CD8-positive, alpha-beta memory T cell (primary cell): ENCODE results near the gene CKMT2. TPM values are rescaled to one million over a fixed set of nuclear protein-coding genes. Genes with fewer than 3 reads are reported as not detected.

Experiments
- CTCF ChIA-PET: fragments of 350-600 bp; sonication (Branson Sonifier 250); formaldehyde crosslinking; loops from one replicate; lab custom pipeline; 2021; ENCODE audit warnings: antibody characterized with exemption; lab: Charles Lee
- POLR2A ChIA-PET: fragments of 350-600 bp; sonication (Branson Sonifier 250); formaldehyde crosslinking; loops from one replicate; lab custom pipeline; 2021; ENCODE audit warnings: antibody characterized with exemption; lab: Charles Lee
- DNase-seq, 5 donors: peaks; one replicate each; pipeline versions ENCODE4 v3.0.0 to v3.0.0-alpha.2; 2020 to 2022; ENCODE audit warnings: mixed read lengths in 1 of 5
- H3K27ac ChIP-seq: one replicate; pipeline ENCODE4 v1.7.0; 2013; ENCODE audit warnings: low read depth, mild to moderate bottlenecking, low read length, moderate library complexity
- H3K27me3 ChIP-seq: 2 replicates; pipeline ENCODE4 v1.7.0; 2013; ENCODE audit warnings: low read length, mild to moderate bottlenecking; ENCODE audit not compliant: insufficient read depth, poor library complexity, severe bottlenecking
- H3K36me3 ChIP-seq: 2 replicates; pipeline ENCODE4 v1.7.0; 2013; ENCODE audit warnings: mild to moderate bottlenecking, low read length, moderate library complexity; ENCODE audit not compliant: insufficient read depth
- H3K4me1 ChIP-seq: 2 replicates; pipeline ENCODE4 v1.7.0; 2013; ENCODE audit warnings: mild to moderate bottlenecking, low read length, moderate library complexity; ENCODE audit not compliant: insufficient read depth
- H3K4me3 ChIP-seq: 2 replicates; pipeline ENCODE4 v1.7.0; 2013; ENCODE audit warnings: mild to moderate bottlenecking, low read length
- H3K9me3 ChIP-seq: 2 replicates; pipeline ENCODE4 v1.7.0; 2013; ENCODE audit warnings: mild to moderate bottlenecking, low read length
- H3K27ac Mint-ChIP-seq, 8 donors: one replicate each; pipeline ENCODE4 v1.8.0; 2020 to 2021; ENCODE audit warnings: mixed read lengths in 8 of 8, mild to moderate bottlenecking in 6 of 8, inconsistent platforms in 3 of 8, moderate library complexity in 3 of 8
- H3K27me3 Mint-ChIP-seq, 2 donors: one replicate each; pipeline ENCODE4 v1.8.0; 2020 to 2021; ENCODE audit warnings: mixed read lengths in 2 of 2, mild to moderate bottlenecking in 1 of 2, moderate library complexity in 1 of 2
- H3K36me3 Mint-ChIP-seq, 3 donors: one replicate each; pipeline ENCODE4 v1.8.0; 2020 to 2021; ENCODE audit warnings: mixed read lengths in 3 of 3, inconsistent platforms in 1 of 3, mild to moderate bottlenecking in 1 of 3
- H3K4me1 Mint-ChIP-seq, 3 donors: one replicate each; pipeline ENCODE4 v1.8.0; 2020 to 2021; ENCODE audit warnings: mixed read lengths in 3 of 3, inconsistent platforms in 1 of 3, mild to moderate bottlenecking in 1 of 3
- H3K4me3 Mint-ChIP-seq, 7 donors: one replicate each; pipeline ENCODE4 v1.8.0; 2020 to 2021; ENCODE audit warnings: mixed read lengths in 7 of 7, mild to moderate bottlenecking in 6 of 7, moderate library complexity in 4 of 7, inconsistent platforms in 2 of 7
- H3K9me3 Mint-ChIP-seq, 5 donors: one replicate each; pipeline ENCODE4 v1.8.0; 2020 to 2022; ENCODE audit warnings: mixed read lengths in 5 of 5, mild to moderate bottlenecking in 3 of 5, moderate library complexity in 2 of 5, inconsistent platforms in 1 of 5
- polyA plus RNA-seq: library from polyadenylated mRNA; unstranded; fragments of 300-500 nt; fragmentation: Illumina TruSeq; gene quantifications from one replicate; pipeline ENCODE4 v1.2.3, GENCODE V29; 2021
- total RNA-seq, 2 experiments: library from RNA; stranded (reverse); gene quantifications; one replicate each; pipeline ENCODE4 v1.2.3, GENCODE V29; 2021

Gene CKMT2
- total and polyA plus RNA-seq, 3 experiments from 2014 or later, result not detected

DNA sequence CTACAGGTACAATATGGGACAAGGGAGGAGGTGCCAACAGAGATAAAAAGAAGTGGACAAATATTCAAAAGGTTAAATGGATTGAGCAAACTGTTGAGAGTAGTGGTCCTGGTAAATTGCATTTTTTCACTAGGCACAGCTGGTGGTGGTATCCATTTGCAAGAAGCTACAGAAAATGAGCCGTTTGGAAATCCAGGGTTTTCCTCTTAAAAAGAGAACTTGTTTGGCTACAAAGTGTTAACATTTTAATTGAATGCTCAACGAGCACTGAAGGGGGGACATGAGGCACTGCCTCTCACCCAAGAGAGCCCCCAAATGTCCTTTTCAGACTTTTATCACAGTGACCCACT is 67.8 kb downstream of the CKMT2 start:
- no peak for DNase-seq
- Histone ChIP-seq H3K36me3 (no peaks in the 10 kb centered on the region), H3K27me3 (no peaks in the 10 kb centered on the region), H3K27ac (peak overlapping the region; percentile 90), H3K4me1 (peaks cover 28% of the 10 kb centered on the region), H3K9me3 (no peaks in the 10 kb centered on the region), H3K4me3 (peak overlapping the region; percentile 68)
- H3K27ac Mint-ChIP-seq, result peak overlapping the region; percentile 78 to 100 (median 98)
- no peaks in the 10 kb centered on the region for H3K27me3 Mint-ChIP-seq
- ChIA-PET POLR2A (interaction anchor here (1.1 to 1.6 kb wide), 2 partner anchors 560 to 671 kb away, joined by 3 to 5 read pairs; partner anchors contain the start of gene ATG10), CTCF (interaction anchor here (1.0 kb wide), 1 partner anchor 978 kb away, joined by 3 read pairs; the partner anchor contains the start of gene RPS23)
- peak overlapping the region; percentile 88 to 96 (median 94) for H3K4me3 Mint-ChIP-seq
- H3K9me3 Mint-ChIP-seq, result no peaks in the 10 kb centered on the region
- H3K36me3 Mint-ChIP-seq, result peaks cover 0 to 19% (median 0%) of the 10 kb centered on the region in 3 donors
- peaks cover 42 to 63% (median 52%) of the 10 kb centered on the region in 3 donors for H3K4me1 Mint-ChIP-seq

DNA sequence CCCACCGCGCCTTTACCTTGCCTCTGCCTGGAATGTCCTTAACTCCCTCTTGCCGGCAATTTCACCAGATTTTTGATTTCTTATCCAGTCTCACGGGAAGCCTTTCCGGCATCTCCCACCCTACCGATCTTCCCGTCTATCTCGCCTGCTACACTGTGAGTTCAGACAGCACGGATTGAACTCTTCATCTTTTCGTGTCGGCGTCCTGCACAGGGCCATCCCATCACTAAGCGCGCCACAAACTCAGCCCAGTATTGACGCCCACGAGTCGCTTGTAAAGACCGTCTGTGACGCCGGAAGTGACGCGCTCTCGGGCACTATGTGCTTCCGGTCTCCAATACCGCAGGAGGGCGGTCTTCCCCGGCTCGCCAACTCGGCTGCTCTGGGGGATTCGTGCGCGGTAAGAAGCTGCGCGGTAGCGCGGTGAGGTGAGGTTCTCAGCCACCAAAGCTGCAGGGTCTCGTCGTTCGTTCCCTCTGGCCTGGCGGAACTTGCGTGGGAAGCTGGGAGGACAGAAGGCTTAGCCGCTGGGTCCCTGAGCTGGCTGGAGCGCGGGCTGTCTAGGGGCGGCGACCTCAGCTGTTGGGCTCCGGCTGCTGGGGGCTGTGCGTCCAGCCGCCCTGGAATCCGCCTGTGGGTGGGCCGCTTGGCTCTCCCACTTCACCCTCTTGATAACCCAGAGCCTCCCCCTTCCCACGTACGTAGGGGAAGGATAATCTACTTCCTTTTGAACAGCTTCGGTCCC is 68.3 kb downstream of the CKMT2 start, which contains the start of gene ZCCHC9:
Gene ZCCHC9 (plus strand): TSS at position 317 of the 745 bp plus-strand sequence. CDS start 3,171 bp downstream, outside the sequence.
- peak; percentile 88 to 96 (median 91) for DNase-seq
- Histone ChIP-seq H3K4me1 (peaks cover 28% of the 10 kb centered on the region), H3K36me3 (no peaks in the 10 kb centered on the region), H3K4me3 (peak within 1 kb of the TSS; percentile 68), H3K27ac (peak within 1 kb of the TSS; percentile 90), H3K27me3 (no peaks in the 10 kb centered on the region), H3K9me3 (no peaks in the 10 kb centered on the region)
- peaks cover 42 to 63% (median 52%) of the 10 kb centered on the region in 3 donors for H3K4me1 Mint-ChIP-seq
- ChIA-PET CTCF (interaction anchor here (0.8 to 1.0 kb wide), 2 partner anchors 58 to 977 kb away, joined by 3 read pairs; partner anchors contain the start of gene RPS23), POLR2A (interaction anchor here (0.7 to 1.6 kb wide), 4 partner anchors 560 to 977 kb away, joined by 3 to 5 read pairs (median 4); partner anchors contain the start of genes ATG10 and RPS23)
- H3K27me3 Mint-ChIP-seq, result no peaks in the 10 kb centered on the region
- peak within 1 kb of the TSS; percentile 88 to 96 (median 94) for H3K4me3 Mint-ChIP-seq
- peaks cover 0 to 19% (median 0%) of the 10 kb centered on the region in 3 donors for H3K36me3 Mint-ChIP-seq
- H3K27ac Mint-ChIP-seq, result peak within 1 kb of the TSS; percentile 78 to 100 (median 98)
- no peaks in the 10 kb centered on the region for H3K9me3 Mint-ChIP-seq

DNA sequence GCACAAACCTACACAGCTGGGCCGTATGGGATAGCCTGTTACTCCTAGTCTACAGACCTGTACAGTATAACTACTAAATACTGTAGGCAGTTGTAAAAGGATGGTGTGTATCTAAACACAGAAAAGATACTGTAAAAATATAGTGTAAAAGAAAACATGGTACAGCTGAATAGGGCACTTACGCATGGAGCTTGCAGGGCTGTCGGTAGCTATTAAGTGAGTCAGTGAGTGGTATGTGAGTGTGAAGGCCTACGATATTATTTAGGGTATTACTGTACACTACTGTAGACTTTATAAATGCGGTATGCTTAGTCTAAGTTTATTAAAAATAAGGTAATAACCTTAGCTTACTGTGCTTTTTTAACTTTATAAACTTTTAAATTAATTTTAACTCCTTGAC is 69.5 kb downstream of the CKMT2 start:
- H3K4me1 Mint-ChIP-seq, result peaks cover 42 to 63% (median 52%) of the 10 kb centered on the region in 3 donors
- Histone ChIP-seq H3K36me3 (no peaks in the 10 kb centered on the region), H3K27me3 (no peaks in the 10 kb centered on the region), H3K27ac (no peak overlapping the region), H3K9me3 (no peaks in the 10 kb centered on the region), H3K4me3 (peak overlapping the region; percentile 68), H3K4me1 (peaks cover 28% of the 10 kb centered on the region)
- CTCF ChIA-PET, result interaction anchor here (1.4 to 1.5 kb wide), 2 partner anchors 8 to 976 kb away, joined by 3 read pairs; no protein-coding TSS in a partner anchor
- no peak for DNase-seq
- no peaks in the 10 kb centered on the region for H3K27me3 Mint-ChIP-seq
- POLR2A ChIA-PET, result interaction anchor here (1.6 kb wide), 1 partner anchor 669 kb away, joined by 5 read pairs; the partner anchor contains the start of gene ATG10
- H3K9me3 Mint-ChIP-seq, result no peaks in the 10 kb centered on the region
- peak overlapping the region in 7 of 8 donors; percentile 11 to 98 (median 97) for H3K27ac Mint-ChIP-seq
- peaks cover 0 to 19% (median 0%) of the 10 kb centered on the region in 3 donors for H3K36me3 Mint-ChIP-seq
- H3K4me3 Mint-ChIP-seq, result peak overlapping the region; percentile 88 to 96 (median 94)

DNA sequence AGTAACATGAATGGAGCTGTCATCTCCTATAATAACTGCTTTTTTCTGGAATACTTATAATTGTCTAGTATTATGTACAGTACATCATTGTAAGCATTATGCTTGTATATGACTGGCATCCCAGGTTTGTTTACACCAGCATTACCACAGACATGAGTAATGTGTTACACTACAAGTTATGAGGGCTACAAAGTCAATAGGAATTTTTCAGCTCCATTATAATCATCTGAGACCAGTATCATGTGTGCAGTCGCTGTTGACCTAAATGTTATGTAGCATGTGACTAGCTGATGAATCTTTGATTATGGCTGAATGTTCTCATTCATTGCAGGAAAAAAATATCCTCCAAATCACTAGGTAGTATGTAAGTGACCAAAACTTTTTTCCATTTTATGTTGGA is 70.4 kb downstream of the CKMT2 start:
- Mint-ChIP-seq H3K27ac (peak overlapping the region in 4 of 8 donors; percentile 10 to 83 (median 50)), H3K4me1 (peaks cover 39 to 55% (median 52%) of the 10 kb centered on the region in 3 donors), H3K9me3 (no peaks in the 10 kb centered on the region), H3K4me3 (peak overlapping the region; percentile 2 to 85 (median 33)), H3K36me3 (peaks cover 0 to 20% (median 0%) of the 10 kb centered on the region in 3 donors), H3K27me3 (no peaks in the 10 kb centered on the region)
- Histone ChIP-seq H3K9me3 (no peaks in the 10 kb centered on the region), H3K27ac (no peak overlapping the region), H3K4me1 (peaks cover 28% of the 10 kb centered on the region), H3K27me3 (no peaks in the 10 kb centered on the region), H3K36me3 (no peaks in the 10 kb centered on the region), H3K4me3 (no peak overlapping the region)
- ChIA-PET POLR2A (no interaction called here), CTCF (interaction anchor here (1.4 to 1.5 kb wide), 2 partner anchors 9 to 975 kb away, joined by 3 read pairs; no protein-coding TSS in a partner anchor)
- DNase-seq, result no peak

GRCh38 chr5:81305785-81306184 is 72.7 kb downstream of the CKMT2 start:
- Histone ChIP-seq H3K9me3 (no peaks in the 10 kb centered on the region), H3K4me3 (no peak overlapping the region), H3K27ac (no peak overlapping the region), H3K36me3 (no peaks in the 10 kb centered on the region), H3K27me3 (no peaks in the 10 kb centered on the region), H3K4me1 (peaks cover 10% of the 10 kb centered on the region)
- ChIA-PET POLR2A (no interaction called here), CTCF (no interaction called here)
- H3K9me3 Mint-ChIP-seq, result no peaks in the 10 kb centered on the region
- H3K27ac Mint-ChIP-seq, result peak overlapping the region in 1 of 8 donors; percentile 69
- H3K4me3 Mint-ChIP-seq, result peak overlapping the region in 1 of 7 donors; percentile 63
- no peak for DNase-seq
- H3K36me3 Mint-ChIP-seq, result peaks cover 4 to 35% (median 8%) of the 10 kb centered on the region in 3 donors
- H3K4me1 Mint-ChIP-seq, result peaks cover 22 to 32% (median 32%) of the 10 kb centered on the region in 3 donors
- no peaks in the 10 kb centered on the region for H3K27me3 Mint-ChIP-seq

GRCh38 chr5:81308836-81309235 is 75.7 kb downstream of the CKMT2 start:
- no peak overlapping the region for H3K4me3 ChIP-seq
- ChIA-PET CTCF (no interaction called here), POLR2A (no interaction called here)
- Mint-ChIP-seq H3K4me3 (no peak overlapping the region), H3K36me3 (peaks cover 4 to 56% (median 28%) of the 10 kb centered on the region in 3 donors), H3K4me1 (peaks cover 9 to 16% (median 14%) of the 10 kb centered on the region in 3 donors), H3K27me3 (no peaks in the 10 kb centered on the region), H3K9me3 (no peaks in the 10 kb centered on the region), H3K27ac (no peak overlapping the region)
- no peak for DNase-seq
- peaks cover 5% of the 10 kb centered on the region for H3K36me3 ChIP-seq
- no peaks in the 10 kb centered on the region for H3K4me1 ChIP-seq
- no peak overlapping the region for H3K27ac ChIP-seq
- no peaks in the 10 kb centered on the region for H3K9me3 ChIP-seq
- no peaks in the 10 kb centered on the region for H3K27me3 ChIP-seq

GRCh38 chr5:81310402-81311063 is 77.4 kb downstream of the CKMT2 start:
- CTCF ChIA-PET, result no interaction called here

More at GRCh38 chr5:81310402-81311063, 77.4 kb downstream of the CKMT2 start:
- no peaks in the 10 kb centered on the region for H3K9me3 ChIP-seq
- no peak overlapping the region for H3K27ac ChIP-seq
- H3K27me3 Mint-ChIP-seq, result no peaks in the 10 kb centered on the region
- H3K4me1 Mint-ChIP-seq, result peaks cover 0 to 4% (median 3%) of the 10 kb centered on the region in 3 donors
- no peaks in the 10 kb centered on the region for H3K27me3 ChIP-seq
- H3K4me3 Mint-ChIP-seq, result no peak overlapping the region
- H3K36me3 Mint-ChIP-seq, result peaks cover 4 to 59% (median 33%) of the 10 kb centered on the region in 3 donors
- no peaks in the 10 kb centered on the region for H3K9me3 Mint-ChIP-seq
- DNase-seq, result no peak
- H3K27ac Mint-ChIP-seq, result peak overlapping the region in 4 of 8 donors; percentile 19 to 66 (median 31)
- peaks cover 5% of the 10 kb centered on the region for H3K36me3 ChIP-seq
- H3K4me3 ChIP-seq, result no peak overlapping the region
- POLR2A ChIA-PET, result no interaction called here
- H3K4me1 ChIP-seq, result no peaks in the 10 kb centered on the region
